Natural killer cell (primary cell): ENCODE results near the gene LTF. TPM values are rescaled to one million over a fixed set of nuclear protein-coding genes. Genes with fewer than 3 reads are reported as not detected.

Experiments
- ATAC-seq, 3 donors: fragments of 150-1000 bp in 2 of 3; fragments of 200-7000 bp in 1 of 3; cut with Tn5 transposase; 1 replicate in 1 of 3; 2 replicates in 2 of 3; pipeline ENCODE4 v1.10.0; 2021; ENCODE audit warnings: mild to moderate bottlenecking in 2 of 3, moderate library complexity in 2 of 3
- DNase-seq, 2 donors: peaks; one replicate each; pipeline versions ENCODE4 v3.0.0 to v3.0.0-alpha.2; 2013 to 2021; ENCODE audit warnings: mixed read lengths in 1 of 2
- H3K27ac ChIP-seq: one replicate; pipeline ENCODE4 v1.5.1; 2013; ENCODE audit warnings: mild to moderate bottlenecking, low read length
- H3K27me3 ChIP-seq: one replicate; pipeline ENCODE4 v1.6.1; 2013; ENCODE audit warnings: low read length; ENCODE audit not compliant: control insufficient read depth, insufficient read depth
- H3K36me3 ChIP-seq: one replicate; pipeline ENCODE4 v1.6.1; 2013; ENCODE audit warnings: low read length; ENCODE audit not compliant: control insufficient read depth, insufficient read depth
- H3K4me1 ChIP-seq: one replicate; pipeline ENCODE4 v1.6.1; 2013; ENCODE audit warnings: low read length; ENCODE audit not compliant: control insufficient read depth, insufficient read depth
- H3K4me3 ChIP-seq: one replicate; pipeline ENCODE4 v1.5.1; 2013; ENCODE audit warnings: low read length
- H3K9me3 ChIP-seq: one replicate; pipeline ENCODE4 v1.6.1; 2013; ENCODE audit warnings: low read length; ENCODE audit not compliant: control insufficient read depth, insufficient read depth
- H3K27ac Mint-ChIP-seq, 2 donors: one replicate each; pipeline ENCODE4 v1.8.0; 2022; ENCODE audit warnings: mild to moderate bottlenecking in 2 of 2, mixed read lengths in 2 of 2, moderate library complexity in 1 of 2
- H3K27me3 Mint-ChIP-seq, 2 donors: one replicate each; pipeline ENCODE4 v1.8.0; 2022; ENCODE audit warnings: low read depth in 2 of 2, mixed read lengths in 2 of 2
- H3K36me3 Mint-ChIP-seq: one replicate; pipeline ENCODE4 v1.8.0; 2022; ENCODE audit warnings: mixed read lengths
- H3K4me1 Mint-ChIP-seq, 2 donors: one replicate each; pipeline ENCODE4 v1.8.0; 2022; ENCODE audit warnings: mixed read lengths in 2 of 2
- H3K4me3 Mint-ChIP-seq: one replicate; pipeline ENCODE4 v1.8.0; 2022; ENCODE audit warnings: mild to moderate bottlenecking, moderate library complexity, mixed read lengths
- H3K9me3 Mint-ChIP-seq, 2 donors: one replicate each; pipeline ENCODE4 v1.8.0; 2022; ENCODE audit warnings: mixed read lengths in 2 of 2
- CTCF ChIP-seq: fragments of 200-600 bp; IDR thresholded peaks from one replicate; pipeline ENCODE4 v1.8.0; 2022; ENCODE audit warnings: antibody characterized with exemption
- WGBS: methylation state at CpG from one replicate; pipeline ENCODE4 v1.1.7; 2013; ENCODE audit warnings: missing lambda C conversion rate; ENCODE audit not compliant: insufficient coverage; 5-methylcytosine and 5-hydroxymethylcytosine counted together
- intact Hi-C: fragments of 100-400 bp; cut with micrococcal nuclease; formaldehyde crosslinking; loops from one replicate; pipeline ENCODE4 v1.14.2; 2022
- total RNA-seq, 4 donors: library from RNA; stranded (reverse); fragments of 120-200 nt in 1 of 4; gene quantifications; one replicate each; pipeline versions ENCODE4 v1.2.3 to v1.2.4, GENCODE V29; 2013 to 2022

The LTF gene
- total RNA-seq, 3 donors from 2014 or later (not counting 1 experiment from before 2014, with no cell fraction given): 1.0 to 1.1 TPM; not detected in 1

GRCh38 chr3:46489381-46489780 is 24.7 kb upstream of the LTF start:
- ATAC-seq: no peak
- peaks cover 8 to 10% of the 10 kb centered on the region in 2 donors for H3K4me1 Mint-ChIP-seq
- H3K27me3 ChIP-seq: no peaks in the 10 kb centered on the region
- no peaks in the 10 kb centered on the region for H3K9me3 ChIP-seq
- no peaks in the 10 kb centered on the region for H3K36me3 Mint-ChIP-seq
- H3K36me3 ChIP-seq: no peaks in the 10 kb centered on the region
- peaks cover 13% of the 10 kb centered on the region for H3K4me1 ChIP-seq
- TF ChIP-seq CTCF: no peak
- no peak overlapping the region for H3K4me3 ChIP-seq
- no peak overlapping the region for H3K27ac Mint-ChIP-seq
- intact Hi-C loops: loop anchor here (2.0 kb wide), 1 partner anchor 49 kb away; no protein-coding TSS in a partner anchor
- peak in 1 of 2 donors; percentile 10 for DNase-seq
- H3K27me3 Mint-ChIP-seq: peaks cover 0 to 5% of the 10 kb centered on the region in 2 donors
- no peak overlapping the region for H3K4me3 Mint-ChIP-seq
- H3K9me3 Mint-ChIP-seq: no peaks in the 10 kb centered on the region
- WGBS: 91% methylated on average over 4 of the region's 4 CpGs
- H3K27ac ChIP-seq: no peak overlapping the region

- Histone ChIP-seq H3K27ac (no peak overlapping the region), H3K27me3 (no peaks in the 10 kb centered on the region), H3K9me3 (no peaks in the 10 kb centered on the region), H3K4me3 (peak overlapping the region; percentile 2), H3K36me3 (no peaks in the 10 kb centered on the region), H3K4me1 (peaks cover 13% of the 10 kb centered on the region)
- no peaks in the 10 kb centered on the region for H3K36me3 Mint-ChIP-seq
- H3K4me1 Mint-ChIP-seq: peaks cover 8 to 10% of the 10 kb centered on the region in 2 donors
- peak overlapping the region; percentile 17 for H3K4me3 Mint-ChIP-seq
- 12% methylated on average over 26 of the region's 26 CpGs for WGBS
- intact Hi-C loops: loop anchor here (1.0 to 2.0 kb wide), 3 partner anchors 50 to 141 kb away; no protein-coding TSS in a partner anchor
- DNase-seq (peak; percentile 81 to 95), ATAC-seq (peak; percentile 98 to 100 (median 100))
- H3K27me3 Mint-ChIP-seq: peaks cover 0 to 5% of the 10 kb centered on the region in 2 donors
- peak; percentile 99 for TF ChIP-seq CTCF
- no peaks in the 10 kb centered on the region for H3K9me3 Mint-ChIP-seq
- no peak overlapping the region for H3K27ac Mint-ChIP-seq
Observed at GRCh38 chr3:46488735-46489361, 24.1 kb upstream of the LTF start.

GRCh38 chr3:46485779-46486175 is 21.1 kb upstream of the LTF start:
- H3K36me3 Mint-ChIP-seq: no peaks in the 10 kb centered on the region
- H3K36me3 ChIP-seq: no peaks in the 10 kb centered on the region
- ATAC-seq (no peak), DNase-seq (no peak)
- H3K9me3 ChIP-seq: no peaks in the 10 kb centered on the region
- H3K4me3 ChIP-seq: no peak overlapping the region
- no peak overlapping the region for H3K27ac ChIP-seq
- no peak overlapping the region for H3K27ac Mint-ChIP-seq
- intact Hi-C loops: no loop called here
- H3K4me1 ChIP-seq: peaks cover 10% of the 10 kb centered on the region
- TF ChIP-seq CTCF: no peak
- H3K4me3 Mint-ChIP-seq: no peak overlapping the region
- H3K4me1 Mint-ChIP-seq: peaks cover 8 to 10% of the 10 kb centered on the region in 2 donors
- WGBS: 88% methylated on average over 2 of the region's 4 CpGs
- no peaks in the 10 kb centered on the region for H3K27me3 ChIP-seq
- H3K9me3 Mint-ChIP-seq: no peaks in the 10 kb centered on the region
- H3K27me3 Mint-ChIP-seq: peaks cover 0 to 8% of the 10 kb centered on the region in 2 donors
